ENCODE results near the gene PLCB3. TPM values are rescaled to one million over a fixed set of nuclear protein-coding genes. Genes with fewer than 3 reads are reported as not detected.

PLCB3 gene
- total and polyA plus RNA-seq, 2 of the 13 experiments (the other 11 are each of a cell fraction or from before 2014, with no cell fraction given) = 7.5 to 13.8 TPM

GRCh38 chr11:64285885-64286800 lies 34.8 kb downstream of the PLCB3 start (continued):
- TF ChIP-seq HBP1 (CRISPR knock-in tag; IDR thresholded peaks at IDR 0.05; ENCODE audit: low read depth) (no peak), FOXK1 (CRISPR knock-in tag; IDR thresholded peaks at IDR 0.05; ENCODE audit: borderline replicate concordance, low read depth) (no peak), CEBPG (CRISPR knock-in tag; IDR thresholded peaks at IDR 0.05) (no peak), ZNF275 (CRISPR knock-in tag; IDR thresholded peaks at IDR 0.05; ENCODE audit: borderline replicate concordance) (no peak), SMAD1 (CRISPR knock-in tag; IDR thresholded peaks at IDR 0.05; ENCODE audit: borderline replicate concordance, low read depth) (no peak), BRD4 (CRISPR knock-in tag; IDR thresholded peaks at IDR 0.05) (no peak), FUBP1 (CRISPR knock-in tag; IDR thresholded peaks at IDR 0.05; ENCODE audit: borderline replicate concordance) (no peak), KLF6 (CRISPR knock-in tag; IDR thresholded peaks at IDR 0.05) (0 out of 2 replicates have a peak, but pooled peaks have one; percentile 15), HNRNPL (IDR thresholded peaks at IDR 0.05; ENCODE audit: low read depth, low read length) (peak; percentile 85), ATRX (CRISPR knock-in tag; IDR thresholded peaks at IDR 0.05; ENCODE audit: borderline replicate concordance) (no peak), ZNF7 (CRISPR knock-in tag; IDR thresholded peaks at IDR 0.05) (no peak), HNRNPLL (IDR thresholded peaks at IDR 0.05; ENCODE audit: low read depth, low read length, poor library complexity, severe bottlenecking) (peak; percentile 98), TBX2 (CRISPR knock-in tag; IDR thresholded peaks at IDR 0.05; ENCODE audit: borderline replicate concordance) (no peak), BORCS8-MEF2B (CRISPR knock-in tag; IDR thresholded peaks at IDR 0.05) (no peak), NAIF1 (CRISPR knock-in tag; IDR thresholded peaks at IDR 0.05; ENCODE audit: borderline replicate concordance) (peak; percentile 97; the same call in 1 of the 2 replicates), NFKB2 (CRISPR knock-in tag; IDR thresholded peaks at IDR 0.05; ENCODE audit: borderline replicate concordance) (no peak), ZFP36 (IDR thresholded peaks at IDR 0.05; ENCODE audit: borderline replicate concordance, low read depth, low read length, partially characterized antibody) (no peak), DRAP1 (CRISPR knock-in tag; IDR thresholded peaks at IDR 0.05) (no peak), SIN3A (IDR thresholded peaks at IDR 0.05; ENCODE audit: borderline replicate concordance, low read depth, low read length) (no peak), HNRNPH1 (optimal IDR thresholded peaks at IDR 0.05; ENCODE audit: low read depth, low read length) (no peak), SMARCE1 (IDR thresholded peaks at IDR 0.05; ENCODE audit: borderline replicate concordance) (no peak), SETDB1 (CRISPR knock-in tag; IDR thresholded peaks at IDR 0.05; ENCODE audit: borderline replicate concordance) (no peak), ZGPAT (CRISPR knock-in tag; IDR thresholded peaks at IDR 0.05) (peak; percentile 15; the same call in 1 of the 2 replicates)
